Measurements from ENCODE around the gene MOCS1.
"Not testable (repeated sequence)": the region's sequence is repeated elsewhere in the genome, so short reads cannot be mapped to it uniquely, and the experiment has no call there.

MOCS1 gene

GRCh38 chr6:39972717-39973116, 38.5 kb upstream of the MOCS1 start:
- H3K4me1 ChIP-seq (ENCODE audit: control insufficient read depth in 1 of 2, insufficient read depth in 2 of 2, low read length in 2 of 2); H2BK12ac ChIP-seq (ENCODE audit: low read length); H3K79me1 ChIP-seq (ENCODE audit: low read length); H3K36me3 ChIP-seq (ENCODE audit: control insufficient read depth in 1 of 2, insufficient read depth in 2 of 2, low read length in 2 of 2); H3K9me3 ChIP-seq (ENCODE audit: insufficient read depth, low read depth, low read length); H3K27ac ChIP-seq (ENCODE audit: low read depth, low read length); H4K91ac ChIP-seq (ENCODE audit: low read depth, low read length); H2BK120ac ChIP-seq (ENCODE audit: insufficient read depth, low read length, poor library complexity); H2AK5ac ChIP-seq (ENCODE audit: low read length); H2AFZ ChIP-seq (ENCODE audit: insufficient read depth, low read length, poor library complexity); H3K79me2 ChIP-seq (ENCODE audit: control insufficient read depth, insufficient read depth, low read length, poor library complexity); H4K12ac ChIP-seq (ENCODE audit: low read depth, low read length); DNase-seq; H3K27me3 ChIP-seq (ENCODE audit: insufficient read depth, low read length); H3K14ac ChIP-seq (ENCODE audit: low read length); H4K8ac ChIP-seq (ENCODE audit: low read depth, low read length); H2BK5ac ChIP-seq (ENCODE audit: low read depth, low read length, poor library complexity); H3K4me2 ChIP-seq (ENCODE audit: low read length); H3K9ac ChIP-seq (ENCODE audit: low read length); H3K23ac ChIP-seq (ENCODE audit: low read length); H3K18ac ChIP-seq (ENCODE audit: low read length); H3K4me3 ChIP-seq (ENCODE audit: low read depth, low read length); H3K4ac ChIP-seq (ENCODE audit: low read depth, low read length): not testable (repeated sequence)
- no CpG with 5 or more reads among the region's 1 CpG for WGBS (ENCODE audit: extremely low coverage, insufficient coverage, insufficient read length)

GRCh38 chr6:39971131-39971530, 36.9 kb upstream of the MOCS1 start:
- H2BK12ac ChIP-seq (ENCODE audit: low read length); H3K4me3 ChIP-seq (ENCODE audit: low read depth, low read length); H3K4ac ChIP-seq (ENCODE audit: low read depth, low read length); H3K27ac ChIP-seq (ENCODE audit: low read depth, low read length); H2BK120ac ChIP-seq (ENCODE audit: insufficient read depth, low read length, poor library complexity); H3K23ac ChIP-seq (ENCODE audit: low read length); H3K79me2 ChIP-seq (ENCODE audit: control insufficient read depth, insufficient read depth, low read length, poor library complexity); H3K9ac ChIP-seq (ENCODE audit: low read length); H2AFZ ChIP-seq (ENCODE audit: insufficient read depth, low read length, poor library complexity); H4K12ac ChIP-seq (ENCODE audit: low read depth, low read length); H3K4me2 ChIP-seq (ENCODE audit: low read length); H3K14ac ChIP-seq (ENCODE audit: low read length); H2BK5ac ChIP-seq (ENCODE audit: low read depth, low read length, poor library complexity); DNase-seq; H2AK5ac ChIP-seq (ENCODE audit: low read length); H3K18ac ChIP-seq (ENCODE audit: low read length); H3K9me3 ChIP-seq (ENCODE audit: insufficient read depth, low read depth, low read length); H4K91ac ChIP-seq (ENCODE audit: low read depth, low read length); H4K8ac ChIP-seq (ENCODE audit: low read depth, low read length); H3K27me3 ChIP-seq (ENCODE audit: insufficient read depth, low read length); H3K36me3 ChIP-seq (ENCODE audit: control insufficient read depth in 1 of 2, insufficient read depth in 2 of 2, low read length in 2 of 2); H3K79me1 ChIP-seq (ENCODE audit: low read length); H3K4me1 ChIP-seq (ENCODE audit: control insufficient read depth in 1 of 2, insufficient read depth in 2 of 2, low read length in 2 of 2): not testable (repeated sequence)
- no CpG with 5 or more reads among the region's 5 CpGs for WGBS (ENCODE audit: extremely low coverage, insufficient coverage, insufficient read length)

GRCh38 chr6:39965751-39966150, 31.5 kb upstream of the MOCS1 start:
- Histone ChIP-seq H3K4ac (ENCODE audit: low read depth, low read length) (no peak overlapping the region), H3K4me3 (ENCODE audit: low read depth, low read length) (no peak overlapping the region), H2BK120ac (ENCODE audit: insufficient read depth, low read length, poor library complexity) (no peak overlapping the region), H4K8ac (ENCODE audit: low read depth, low read length) (no peak overlapping the region), H4K91ac (ENCODE audit: low read depth, low read length) (no peak overlapping the region), H3K27ac (ENCODE audit: low read depth, low read length) (no peak overlapping the region), H3K9ac (ENCODE audit: low read length) (no peak overlapping the region), H3K9me3 (ENCODE audit: insufficient read depth, low read depth, low read length) (no peaks in the 10 kb centered on the region), H3K4me1 (ENCODE audit: control insufficient read depth in 1 of 2, insufficient read depth in 2 of 2, low read length in 2 of 2) (no peaks in the 10 kb centered on the region), H2BK12ac (ENCODE audit: low read length) (no peak overlapping the region), H2AK5ac (ENCODE audit: low read length) (no peak overlapping the region), H2BK5ac (ENCODE audit: low read depth, low read length, poor library complexity) (no peak overlapping the region), H3K14ac (ENCODE audit: low read length) (no peak overlapping the region), H3K79me1 (ENCODE audit: low read length) (no peaks in the 10 kb centered on the region), H4K12ac (ENCODE audit: low read depth, low read length) (no peak overlapping the region), H3K79me2 (ENCODE audit: control insufficient read depth, insufficient read depth, low read length, poor library complexity) (no peaks in the 10 kb centered on the region), H3K4me2 (ENCODE audit: low read length) (no peak overlapping the region), H3K36me3 (ENCODE audit: control insufficient read depth in 1 of 2, insufficient read depth in 2 of 2, low read length in 2 of 2) (no peaks in the 10 kb centered on the region), H2AFZ (ENCODE audit: insufficient read depth, low read length, poor library complexity) (no peak overlapping the region), H3K27me3 (ENCODE audit: insufficient read depth, low read length) (no peaks in the 10 kb centered on the region), H3K18ac (ENCODE audit: low read length) (no peak overlapping the region), H3K23ac (ENCODE audit: low read length) (no peak overlapping the region)
- no CpG with 5 or more reads among the region's 2 CpGs for WGBS (ENCODE audit: extremely low coverage, insufficient coverage, insufficient read length)
- no peak for DNase-seq

- H2BK120ac ChIP-seq (ENCODE audit: insufficient read depth, low read length, poor library complexity): no peak overlapping the region
- H4K12ac ChIP-seq (ENCODE audit: low read depth, low read length): no peak overlapping the region
- no peaks in the 10 kb centered on the region for H3K36me3 ChIP-seq (ENCODE audit: control insufficient read depth in 1 of 2, insufficient read depth in 2 of 2, low read length in 2 of 2)
- H3K79me1 ChIP-seq (ENCODE audit: low read length): no peaks in the 10 kb centered on the region
- H3K4me3 ChIP-seq (ENCODE audit: low read depth, low read length): no peak overlapping the region
- no peaks in the 10 kb centered on the region for H3K4me1 ChIP-seq (ENCODE audit: control insufficient read depth in 1 of 2, insufficient read depth in 2 of 2, low read length in 2 of 2)
- H3K9me3 ChIP-seq (ENCODE audit: insufficient read depth, low read depth, low read length): no peaks in the 10 kb centered on the region
- H3K9ac ChIP-seq (ENCODE audit: low read length): no peak overlapping the region
- H3K79me2 ChIP-seq (ENCODE audit: control insufficient read depth, insufficient read depth, low read length, poor library complexity): no peaks in the 10 kb centered on the region
- H3K14ac ChIP-seq (ENCODE audit: low read length): no peak overlapping the region
- no peak overlapping the region for H2BK5ac ChIP-seq (ENCODE audit: low read depth, low read length, poor library complexity)
- no peaks in the 10 kb centered on the region for H3K27me3 ChIP-seq (ENCODE audit: insufficient read depth, low read length)
- DNase-seq: no peak
- no peak overlapping the region for H2AFZ ChIP-seq (ENCODE audit: insufficient read depth, low read length, poor library complexity)
- H2BK12ac ChIP-seq (ENCODE audit: low read length): no peak overlapping the region
- no peak overlapping the region for H3K4ac ChIP-seq (ENCODE audit: low read depth, low read length)
- WGBS (ENCODE audit: extremely low coverage, insufficient coverage, insufficient read length): no CpG with 5 or more reads among the region's 2 CpGs
- H3K27ac ChIP-seq (ENCODE audit: low read depth, low read length): no peak overlapping the region
- no peak overlapping the region for H3K23ac ChIP-seq (ENCODE audit: low read length)
- no peak overlapping the region for H4K8ac ChIP-seq (ENCODE audit: low read depth, low read length)
- H2AK5ac ChIP-seq (ENCODE audit: low read length): no peak overlapping the region
- no peak overlapping the region for H4K91ac ChIP-seq (ENCODE audit: low read depth, low read length)
- no peak overlapping the region for H3K18ac ChIP-seq (ENCODE audit: low read length)
- H3K4me2 ChIP-seq (ENCODE audit: low read length): no peak overlapping the region
These were observed 30.3 kb upstream of the MOCS1 start for GRCh38 chr6:39964530-39964929.

All from trophoblast cell (in vitro differentiated cells and primary cell).